HFF-Myc (cell line): ENCODE measurements around the gene ESAM.

Experiments used
- DNase-seq: peaks from one replicate; pipeline ENCODE4 v3.0.0-alpha.2; 2011; ENCODE audit warnings: low read depth; ENCODE audit errors: extremely low read depth
- H3K4me3 ChIP-seq: replicated peaks from 2 replicates; pipeline ENCODE4 v1.5.1; 2011; ENCODE audit warnings: low read depth, mild to moderate bottlenecking, control low read depth, low read length
- CTCF ChIP-seq: IDR thresholded peaks from 2 replicates; pipeline ENCODE4 v1.5.1; 2012; ENCODE audit warnings: mild to moderate bottlenecking, low read depth, low read length, control low read depth; ENCODE audit errors: missing control alignments

The ESAM gene

GRCh38 chr11:124751741-124752470, 10.2 kb downstream of the ESAM start, which contains the start of gene VSIG2:
Gene VSIG2 (minus strand): TSS chr11:124752255. CDS start chr11:124752137, 118 bp downstream.
- no peak for TF ChIP-seq CTCF
- H3K4me3 ChIP-seq, result no peak within 1 kb of the TSS
- DNase-seq, result no peak

DNA sequence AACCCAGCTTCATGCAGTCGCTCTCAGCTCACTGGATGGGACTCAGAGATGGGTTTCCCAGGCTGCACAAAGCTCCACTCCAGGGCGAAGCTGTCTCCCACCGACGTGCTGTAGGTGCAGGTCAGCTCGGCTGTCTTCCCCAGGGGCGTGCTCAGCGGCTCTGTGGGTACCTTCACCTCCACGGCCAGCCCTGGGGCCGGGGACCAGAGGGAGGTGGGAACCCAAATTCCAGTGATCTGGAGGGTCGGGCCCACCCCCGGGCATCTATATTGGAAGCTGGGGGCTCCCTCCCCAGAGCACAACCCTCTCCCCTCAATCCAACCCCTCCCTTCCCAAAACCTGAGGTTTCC, 10.7 kb downstream of the ESAM start:
- no peak for DNase-seq
- no peak overlapping the region for H3K4me3 ChIP-seq
- TF ChIP-seq CTCF, result no peak

GRCh38 chr11:124749912-124750311, 12.2 kb downstream of the ESAM start:
- DNase-seq, result no peak
- no peak overlapping the region for H3K4me3 ChIP-seq
- TF ChIP-seq CTCF, result no peak

DNA sequence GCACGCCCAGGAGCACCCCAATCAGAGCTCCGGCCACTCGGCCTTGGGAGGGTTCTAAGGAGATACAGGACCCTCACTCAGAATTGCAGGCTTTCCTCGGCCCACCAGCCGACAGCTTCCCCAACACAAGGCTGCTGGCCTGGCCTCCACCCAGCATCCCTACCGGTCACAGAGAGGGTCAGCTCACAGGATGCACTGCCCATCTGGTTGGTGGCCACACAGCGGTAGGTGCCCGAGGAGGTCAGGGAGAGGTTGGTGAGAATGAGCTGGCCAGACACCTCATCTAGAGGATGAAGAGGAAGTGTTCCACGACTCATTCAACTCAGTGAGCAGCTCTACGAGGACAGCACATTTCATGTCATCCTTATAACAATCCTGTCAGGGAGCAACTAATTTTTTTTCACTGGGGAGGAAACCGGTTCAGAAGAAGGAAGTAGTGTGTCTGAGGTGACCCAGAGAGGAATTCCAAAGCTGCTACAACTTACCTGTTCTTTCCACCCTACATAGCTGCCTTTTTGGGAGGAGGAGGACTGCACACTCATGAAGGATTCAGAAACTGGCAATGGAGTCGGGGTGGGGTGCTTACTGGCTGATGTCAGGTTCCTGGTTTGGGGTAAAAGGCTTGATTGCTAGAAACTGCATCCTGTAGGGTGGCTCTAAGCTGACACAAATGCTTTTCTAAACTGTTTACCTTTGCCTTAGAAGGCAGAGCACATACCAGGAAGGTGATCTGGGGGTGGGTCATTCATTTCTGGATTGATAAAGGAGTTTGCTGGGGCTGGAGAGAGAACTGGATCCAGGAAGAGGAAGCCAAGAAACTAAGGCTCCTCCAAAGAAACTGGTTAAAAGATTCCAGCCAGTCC, 13.4 kb downstream of the ESAM start:
- no peak overlapping the region for H3K4me3 ChIP-seq
- no peak for DNase-seq
- TF ChIP-seq CTCF, result no peak

GRCh38 chr11:124748100-124748418, 14.0 kb downstream of the ESAM start:
- no peak overlapping the region for H3K4me3 ChIP-seq
- no peak for DNase-seq
- TF ChIP-seq CTCF, result no peak

- no peak for TF ChIP-seq CTCF
- no peak overlapping the region for H3K4me3 ChIP-seq
- DNase-seq, result no peak
Observed at GRCh38 chr11:124747406-124748099, 14.5 kb downstream of the ESAM start.
